WTC11 (cell line): ENCODE results near the gene PPHLN1.

Experiments
- CREB1 ChIP-seq: sonication (generic); formaldehyde crosslinking; IDR thresholded peaks from 2 replicates; pipeline ENCODE4 v1.8.0; 2023; ENCODE audit warnings: mild to moderate bottlenecking, missing genetic modification reagents
- FOXK1 ChIP-seq: sonication (generic); formaldehyde crosslinking; IDR thresholded peaks from 2 replicates; pipeline ENCODE4 v1.8.0; 2022; ENCODE audit warnings: mild to moderate bottlenecking, moderate library complexity, missing genetic modification reagents
- HMGA2 ChIP-seq: fragments of 250-450 bp; sonication (Bioruptor Pico); IDR thresholded peaks from 2 replicates; pipeline ENCODE4 v1.4.0; 2021; ENCODE audit warnings: mild to moderate bottlenecking, moderate library complexity
- KAT7 ChIP-seq: sonication (generic); formaldehyde crosslinking; IDR thresholded peaks from 2 replicates; pipeline ENCODE4 v1.8.1; 2023; ENCODE audit warnings: missing genetic modification reagents, mild to moderate bottlenecking, borderline replicate concordance
- NFYB ChIP-seq: sonication (generic); formaldehyde crosslinking; conservative IDR thresholded peaks from 2 replicates; pipeline ENCODE4 v1.8.0; 2022; ENCODE audit warnings: low read depth, missing genetic modification reagents
- ZNF396 ChIP-seq: fragments of 250-450 bp; sonication (Bioruptor Pico); IDR thresholded peaks from 2 replicates; pipeline ENCODE4 v1.8.0; 2021; ENCODE audit warnings: mild to moderate bottlenecking, moderate library complexity, borderline replicate concordance
- TF ChIP-seq, protein P1 (sequence below): sonication (generic); formaldehyde crosslinking; IDR thresholded peaks from 2 replicates; pipeline ENCODE4 v1.8.0; 2022; ENCODE audit warnings: mild to moderate bottlenecking, missing genetic modification reagents
- TF ChIP-seq, protein P2 (sequence below): sonication (generic); formaldehyde crosslinking; conservative IDR thresholded peaks from 2 replicates; pipeline ENCODE4 v1.8.1; 2022; ENCODE audit warnings: mild to moderate bottlenecking, missing genetic modification reagents
- TF ChIP-seq, protein P3 (sequence below): sonication (generic); formaldehyde crosslinking; IDR thresholded peaks from 2 replicates; pipeline ENCODE4 v1.8.0; 2022; ENCODE audit warnings: missing genetic modification reagents
- TF ChIP-seq, protein P4 (sequence below): sonication (generic); formaldehyde crosslinking; IDR thresholded peaks from 2 replicates; pipeline ENCODE4 v1.8.1; 2023; ENCODE audit warnings: mild to moderate bottlenecking, missing genetic modification reagents, moderate library complexity
- TF ChIP-seq, protein P5 (sequence below): sonication (generic); formaldehyde crosslinking; IDR thresholded peaks from 2 replicates; pipeline ENCODE4 v1.8.1; 2023; ENCODE audit warnings: mild to moderate bottlenecking, missing genetic modification reagents
- TF ChIP-seq, protein P6 (sequence below): sonication (generic); formaldehyde crosslinking; IDR thresholded peaks from 2 replicates; pipeline ENCODE4 v1.8.0; 2022; ENCODE audit warnings: mild to moderate bottlenecking, missing genetic modification reagents
- TF ChIP-seq, protein P7 (sequence below): fragments of 200-600 bp; IDR thresholded peaks from 2 replicates; pipeline ENCODE4 v1.8.0; 2022; ENCODE audit warnings: antibody characterized with exemption

DNA sequence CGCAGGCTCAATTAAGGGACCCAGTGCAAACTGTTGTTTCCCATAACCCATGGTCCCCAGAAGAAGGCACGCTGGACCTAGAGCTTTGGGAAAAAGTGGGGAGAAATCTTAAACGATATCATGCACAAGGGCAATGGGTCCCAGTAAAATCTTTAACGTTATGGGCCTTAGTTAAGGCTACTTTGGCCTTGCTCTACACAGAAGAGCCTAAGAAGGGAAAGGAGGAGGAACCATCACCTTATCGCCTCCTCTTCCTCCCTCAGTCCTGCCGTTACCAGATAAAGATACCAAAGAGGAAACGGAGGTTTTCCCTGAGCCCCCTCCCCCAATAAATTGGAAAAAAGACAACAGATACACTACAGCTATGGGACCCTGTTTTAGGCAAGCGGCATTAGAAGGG, 116.9 kb downstream of the PPHLN1 start:
- TF ChIP-seq, protein P1, sequence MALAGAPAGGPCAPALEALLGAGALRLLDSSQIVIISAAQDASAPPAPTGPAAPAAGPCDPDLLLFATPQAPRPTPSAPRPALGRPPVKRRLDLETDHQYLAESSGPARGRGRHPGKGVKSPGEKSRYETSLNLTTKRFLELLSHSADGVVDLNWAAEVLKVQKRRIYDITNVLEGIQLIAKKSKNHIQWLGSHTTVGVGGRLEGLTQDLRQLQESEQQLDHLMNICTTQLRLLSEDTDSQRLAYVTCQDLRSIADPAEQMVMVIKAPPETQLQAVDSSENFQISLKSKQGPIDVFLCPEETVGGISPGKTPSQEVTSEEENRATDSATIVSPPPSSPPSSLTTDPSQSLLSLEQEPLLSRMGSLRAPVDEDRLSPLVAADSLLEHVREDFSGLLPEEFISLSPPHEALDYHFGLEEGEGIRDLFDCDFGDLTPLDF (CRISPR knock-in tag), result no peak
- TF ChIP-seq NFYB (CRISPR knock-in tag), result no peak
- no peak for TF ChIP-seq HMGA2
- TF ChIP-seq FOXK1 (CRISPR knock-in tag), result no peak
- TF ChIP-seq, protein P2, sequence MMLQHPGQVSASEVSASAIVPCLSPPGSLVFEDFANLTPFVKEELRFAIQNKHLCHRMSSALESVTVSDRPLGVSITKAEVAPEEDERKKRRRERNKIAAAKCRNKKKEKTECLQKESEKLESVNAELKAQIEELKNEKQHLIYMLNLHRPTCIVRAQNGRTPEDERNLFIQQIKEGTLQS (CRISPR knock-in tag), result no peak
- TF ChIP-seq ZNF396 (CRISPR knock-in tag), result no peak
- TF ChIP-seq, protein P3, sequence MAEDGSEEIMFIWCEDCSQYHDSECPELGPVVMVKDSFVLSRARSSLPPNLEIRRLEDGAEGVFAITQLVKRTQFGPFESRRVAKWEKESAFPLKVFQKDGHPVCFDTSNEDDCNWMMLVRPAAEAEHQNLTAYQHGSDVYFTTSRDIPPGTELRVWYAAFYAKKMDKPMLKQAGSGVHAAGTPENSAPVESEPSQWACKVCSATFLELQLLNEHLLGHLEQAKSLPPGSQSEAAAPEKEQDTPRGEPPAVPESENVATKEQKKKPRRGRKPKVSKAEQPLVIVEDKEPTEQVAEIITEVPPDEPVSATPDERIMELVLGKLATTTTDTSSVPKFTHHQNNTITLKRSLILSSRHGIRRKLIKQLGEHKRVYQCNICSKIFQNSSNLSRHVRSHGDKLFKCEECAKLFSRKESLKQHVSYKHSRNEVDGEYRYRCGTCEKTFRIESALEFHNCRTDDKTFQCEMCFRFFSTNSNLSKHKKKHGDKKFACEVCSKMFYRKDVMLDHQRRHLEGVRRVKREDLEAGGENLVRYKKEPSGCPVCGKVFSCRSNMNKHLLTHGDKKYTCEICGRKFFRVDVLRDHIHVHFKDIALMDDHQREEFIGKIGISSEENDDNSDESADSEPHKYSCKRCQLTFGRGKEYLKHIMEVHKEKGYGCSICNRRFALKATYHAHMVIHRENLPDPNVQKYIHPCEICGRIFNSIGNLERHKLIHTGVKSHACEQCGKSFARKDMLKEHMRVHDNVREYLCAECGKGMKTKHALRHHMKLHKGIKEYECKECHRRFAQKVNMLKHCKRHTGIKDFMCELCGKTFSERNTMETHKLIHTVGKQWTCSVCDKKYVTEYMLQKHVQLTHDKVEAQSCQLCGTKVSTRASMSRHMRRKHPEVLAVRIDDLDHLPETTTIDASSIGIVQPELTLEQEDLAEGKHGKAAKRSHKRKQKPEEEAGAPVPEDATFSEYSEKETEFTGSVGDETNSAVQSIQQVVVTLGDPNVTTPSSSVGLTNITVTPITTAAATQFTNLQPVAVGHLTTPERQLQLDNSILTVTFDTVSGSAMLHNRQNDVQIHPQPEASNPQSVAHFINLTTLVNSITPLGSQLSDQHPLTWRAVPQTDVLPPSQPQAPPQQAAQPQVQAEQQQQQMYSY (CRISPR knock-in tag), result no peak
- TF ChIP-seq, protein P4, sequence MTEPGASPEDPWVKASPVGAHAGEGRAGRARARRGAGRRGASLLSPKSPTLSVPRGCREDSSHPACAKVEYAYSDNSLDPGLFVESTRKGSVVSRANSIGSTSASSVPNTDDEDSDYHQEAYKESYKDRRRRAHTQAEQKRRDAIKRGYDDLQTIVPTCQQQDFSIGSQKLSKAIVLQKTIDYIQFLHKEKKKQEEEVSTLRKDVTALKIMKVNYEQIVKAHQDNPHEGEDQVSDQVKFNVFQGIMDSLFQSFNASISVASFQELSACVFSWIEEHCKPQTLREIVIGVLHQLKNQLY (CRISPR knock-in tag), result no peak
- TF ChIP-seq, protein P5, sequence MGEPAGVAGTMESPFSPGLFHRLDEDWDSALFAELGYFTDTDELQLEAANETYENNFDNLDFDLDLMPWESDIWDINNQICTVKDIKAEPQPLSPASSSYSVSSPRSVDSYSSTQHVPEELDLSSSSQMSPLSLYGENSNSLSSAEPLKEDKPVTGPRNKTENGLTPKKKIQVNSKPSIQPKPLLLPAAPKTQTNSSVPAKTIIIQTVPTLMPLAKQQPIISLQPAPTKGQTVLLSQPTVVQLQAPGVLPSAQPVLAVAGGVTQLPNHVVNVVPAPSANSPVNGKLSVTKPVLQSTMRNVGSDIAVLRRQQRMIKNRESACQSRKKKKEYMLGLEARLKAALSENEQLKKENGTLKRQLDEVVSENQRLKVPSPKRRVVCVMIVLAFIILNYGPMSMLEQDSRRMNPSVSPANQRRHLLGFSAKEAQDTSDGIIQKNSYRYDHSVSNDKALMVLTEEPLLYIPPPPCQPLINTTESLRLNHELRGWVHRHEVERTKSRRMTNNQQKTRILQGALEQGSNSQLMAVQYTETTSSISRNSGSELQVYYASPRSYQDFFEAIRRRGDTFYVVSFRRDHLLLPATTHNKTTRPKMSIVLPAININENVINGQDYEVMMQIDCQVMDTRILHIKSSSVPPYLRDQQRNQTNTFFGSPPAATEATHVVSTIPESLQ (CRISPR knock-in tag), result no peak
- no peak for TF ChIP-seq KAT7 (CRISPR knock-in tag)
- TF ChIP-seq, protein P6, sequence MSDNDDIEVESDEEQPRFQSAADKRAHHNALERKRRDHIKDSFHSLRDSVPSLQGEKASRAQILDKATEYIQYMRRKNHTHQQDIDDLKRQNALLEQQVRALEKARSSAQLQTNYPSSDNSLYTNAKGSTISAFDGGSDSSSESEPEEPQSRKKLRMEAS (CRISPR knock-in tag), result no peak
- TF ChIP-seq, protein P7, sequence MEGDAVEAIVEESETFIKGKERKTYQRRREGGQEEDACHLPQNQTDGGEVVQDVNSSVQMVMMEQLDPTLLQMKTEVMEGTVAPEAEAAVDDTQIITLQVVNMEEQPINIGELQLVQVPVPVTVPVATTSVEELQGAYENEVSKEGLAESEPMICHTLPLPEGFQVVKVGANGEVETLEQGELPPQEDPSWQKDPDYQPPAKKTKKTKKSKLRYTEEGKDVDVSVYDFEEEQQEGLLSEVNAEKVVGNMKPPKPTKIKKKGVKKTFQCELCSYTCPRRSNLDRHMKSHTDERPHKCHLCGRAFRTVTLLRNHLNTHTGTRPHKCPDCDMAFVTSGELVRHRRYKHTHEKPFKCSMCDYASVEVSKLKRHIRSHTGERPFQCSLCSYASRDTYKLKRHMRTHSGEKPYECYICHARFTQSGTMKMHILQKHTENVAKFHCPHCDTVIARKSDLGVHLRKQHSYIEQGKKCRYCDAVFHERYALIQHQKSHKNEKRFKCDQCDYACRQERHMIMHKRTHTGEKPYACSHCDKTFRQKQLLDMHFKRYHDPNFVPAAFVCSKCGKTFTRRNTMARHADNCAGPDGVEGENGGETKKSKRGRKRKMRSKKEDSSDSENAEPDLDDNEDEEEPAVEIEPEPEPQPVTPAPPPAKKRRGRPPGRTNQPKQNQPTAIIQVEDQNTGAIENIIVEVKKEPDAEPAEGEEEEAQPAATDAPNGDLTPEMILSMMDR, result no peak
- no peak for TF ChIP-seq CREB1
